ENCODE results near the gene RHPN2. TPM values are rescaled to one million over a fixed set of nuclear protein-coding genes. Genes with fewer than 3 reads are reported as not detected.

Gene RHPN2
- total and polyA plus RNA-seq, 2 of the 8 experiments (the other 6 are each of a cell fraction or from before 2014, with no cell fraction given): 22.8 to 31.1 TPM

DNA sequence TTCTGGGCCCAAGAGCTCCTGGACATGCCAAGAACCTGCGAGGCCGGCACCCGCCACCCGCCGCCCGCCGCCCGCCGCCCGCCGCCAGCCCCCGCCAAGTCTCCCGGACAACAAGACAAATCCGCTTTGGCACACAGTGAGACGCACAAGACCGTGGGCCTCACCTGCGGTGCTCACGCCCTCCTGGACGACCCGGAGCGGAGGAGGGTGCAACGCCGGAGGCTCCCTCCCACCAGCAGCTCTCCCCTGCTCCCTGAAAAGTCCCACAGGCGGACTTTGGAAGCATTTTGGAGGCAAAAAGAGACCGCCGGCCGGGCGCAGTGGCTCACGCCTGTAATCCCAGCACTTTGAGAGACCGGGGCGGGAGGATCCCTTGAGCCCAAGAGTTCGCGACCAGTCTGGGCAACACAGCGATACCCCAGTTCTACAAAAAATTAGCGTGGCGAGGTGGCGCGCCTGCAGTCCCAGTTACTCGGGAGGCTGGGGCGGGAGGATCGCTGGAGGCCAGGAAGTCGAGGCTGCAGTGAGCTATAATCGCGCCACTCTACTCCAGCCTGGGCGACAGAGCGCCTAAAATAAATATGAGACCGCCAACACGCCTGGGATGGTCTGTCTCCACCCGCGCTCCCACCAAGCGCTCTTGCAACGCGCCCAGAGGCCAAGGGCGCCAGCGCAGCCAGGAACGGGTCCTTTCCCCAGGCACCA lies 783 bp downstream of the RHPN2 start (continued):
- TF ChIP-seq, protein P1, sequence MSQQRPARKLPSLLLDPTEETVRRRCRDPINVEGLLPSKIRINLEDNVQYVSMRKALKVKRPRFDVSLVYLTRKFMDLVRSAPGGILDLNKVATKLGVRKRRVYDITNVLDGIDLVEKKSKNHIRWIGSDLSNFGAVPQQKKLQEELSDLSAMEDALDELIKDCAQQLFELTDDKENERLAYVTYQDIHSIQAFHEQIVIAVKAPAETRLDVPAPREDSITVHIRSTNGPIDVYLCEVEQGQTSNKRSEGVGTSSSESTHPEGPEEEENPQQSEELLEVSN (IDR thresholded peaks at IDR 0.05): 0 out of 2 replicates have a peak, but pooled peaks have one; percentile 6
- peak; percentile 31 for TF ChIP-seq KDM4A (IDR thresholded peaks at IDR 0.05; ENCODE audit: low read depth, low read length, severe bottlenecking)
- TF ChIP-seq MAFK (IDR thresholded peaks at IDR 0.05; ENCODE audit: low read depth, low read length): no peak
